CD8-positive, alpha-beta memory T cell (primary cell): ENCODE results near the gene SCGN. TPM values are rescaled to one million over a fixed set of nuclear protein-coding genes. Genes with fewer than 3 reads are reported as not detected.

Experiments
- CTCF ChIA-PET: fragments of 350-600 bp; sonication (Branson Sonifier 250); formaldehyde crosslinking; loops from one replicate; lab custom pipeline; 2021; ENCODE audit warnings: antibody characterized with exemption; lab: Charles Lee
- POLR2A ChIA-PET: fragments of 350-600 bp; sonication (Branson Sonifier 250); formaldehyde crosslinking; loops from one replicate; lab custom pipeline; 2021; ENCODE audit warnings: antibody characterized with exemption; lab: Charles Lee
- DNase-seq, 5 donors: peaks; one replicate each; pipeline versions ENCODE4 v3.0.0 to v3.0.0-alpha.2; 2020 to 2022; ENCODE audit warnings: mixed read lengths in 1 of 5
- H3K27ac ChIP-seq: one replicate; pipeline ENCODE4 v1.7.0; 2013; ENCODE audit warnings: low read depth, mild to moderate bottlenecking, low read length, moderate library complexity
- H3K27me3 ChIP-seq: 2 replicates; pipeline ENCODE4 v1.7.0; 2013; ENCODE audit warnings: low read length, mild to moderate bottlenecking; ENCODE audit not compliant: insufficient read depth, poor library complexity, severe bottlenecking
- H3K36me3 ChIP-seq: 2 replicates; pipeline ENCODE4 v1.7.0; 2013; ENCODE audit warnings: mild to moderate bottlenecking, low read length, moderate library complexity; ENCODE audit not compliant: insufficient read depth
- H3K4me1 ChIP-seq: 2 replicates; pipeline ENCODE4 v1.7.0; 2013; ENCODE audit warnings: mild to moderate bottlenecking, low read length, moderate library complexity; ENCODE audit not compliant: insufficient read depth
- H3K4me3 ChIP-seq: 2 replicates; pipeline ENCODE4 v1.7.0; 2013; ENCODE audit warnings: mild to moderate bottlenecking, low read length
- H3K9me3 ChIP-seq: 2 replicates; pipeline ENCODE4 v1.7.0; 2013; ENCODE audit warnings: mild to moderate bottlenecking, low read length
- H3K27ac Mint-ChIP-seq, 8 donors: one replicate each; pipeline ENCODE4 v1.8.0; 2020 to 2021; ENCODE audit warnings: mixed read lengths in 8 of 8, mild to moderate bottlenecking in 6 of 8, inconsistent platforms in 3 of 8, moderate library complexity in 3 of 8
- H3K27me3 Mint-ChIP-seq, 2 donors: one replicate each; pipeline ENCODE4 v1.8.0; 2020 to 2021; ENCODE audit warnings: mixed read lengths in 2 of 2, mild to moderate bottlenecking in 1 of 2, moderate library complexity in 1 of 2
- H3K36me3 Mint-ChIP-seq, 3 donors: one replicate each; pipeline ENCODE4 v1.8.0; 2020 to 2021; ENCODE audit warnings: mixed read lengths in 3 of 3, inconsistent platforms in 1 of 3, mild to moderate bottlenecking in 1 of 3
- H3K4me1 Mint-ChIP-seq, 3 donors: one replicate each; pipeline ENCODE4 v1.8.0; 2020 to 2021; ENCODE audit warnings: mixed read lengths in 3 of 3, inconsistent platforms in 1 of 3, mild to moderate bottlenecking in 1 of 3
- H3K4me3 Mint-ChIP-seq, 7 donors: one replicate each; pipeline ENCODE4 v1.8.0; 2020 to 2021; ENCODE audit warnings: mixed read lengths in 7 of 7, mild to moderate bottlenecking in 6 of 7, moderate library complexity in 4 of 7, inconsistent platforms in 2 of 7
- H3K9me3 Mint-ChIP-seq, 5 donors: one replicate each; pipeline ENCODE4 v1.8.0; 2020 to 2022; ENCODE audit warnings: mixed read lengths in 5 of 5, mild to moderate bottlenecking in 3 of 5, moderate library complexity in 2 of 5, inconsistent platforms in 1 of 5
- polyA plus RNA-seq: library from polyadenylated mRNA; unstranded; fragments of 300-500 nt; fragmentation: Illumina TruSeq; gene quantifications from one replicate; pipeline ENCODE4 v1.2.3, GENCODE V29; 2021
- total RNA-seq, 2 experiments: library from RNA; stranded (reverse); gene quantifications; one replicate each; pipeline ENCODE4 v1.2.3, GENCODE V29; 2021

SCGN gene
- total and polyA plus RNA-seq, 3 experiments from 2014 or later, result not detected

- Histone ChIP-seq H3K4me1 (no peaks in the 10 kb centered on the region), H3K36me3 (no peaks in the 10 kb centered on the region), H3K9me3 (no peaks in the 10 kb centered on the region), H3K4me3 (no peak overlapping the region), H3K27me3 (no peaks in the 10 kb centered on the region), H3K27ac (no peak overlapping the region)
- ChIA-PET CTCF (no interaction called here), POLR2A (no interaction called here)
- no peak for DNase-seq
- Mint-ChIP-seq H3K4me3 (no peak overlapping the region), H3K27me3 (peaks cover 8 to 55% of the 10 kb centered on the region in 2 donors), H3K36me3 (no peaks in the 10 kb centered on the region), H3K4me1 (no peaks in the 10 kb centered on the region), H3K9me3 (no peaks in the 10 kb centered on the region), H3K27ac (no peak overlapping the region)
Measured at GRCh38 chr6:25629198-25629576, 22.8 kb upstream of the SCGN start.

GRCh38 chr6:25630508-25631278 lies 21.3 kb upstream of the SCGN start:
- DNase-seq, result no peak
- ChIA-PET POLR2A (no interaction called here), CTCF (no interaction called here)
- Histone ChIP-seq H3K27me3 (no peaks in the 10 kb centered on the region), H3K9me3 (no peaks in the 10 kb centered on the region), H3K27ac (no peak overlapping the region), H3K4me1 (no peaks in the 10 kb centered on the region), H3K36me3 (no peaks in the 10 kb centered on the region), H3K4me3 (no peak overlapping the region)
- Mint-ChIP-seq H3K4me3 (no peak overlapping the region), H3K27ac (peak overlapping the region in 1 of 8 donors; percentile 17), H3K9me3 (no peaks in the 10 kb centered on the region), H3K36me3 (no peaks in the 10 kb centered on the region), H3K27me3 (peaks cover 11 to 62% of the 10 kb centered on the region in 2 donors), H3K4me1 (no peaks in the 10 kb centered on the region)

GRCh38 chr6:25635886-25636317 lies 16.1 kb upstream of the SCGN start:
- Mint-ChIP-seq H3K27ac (no peak overlapping the region), H3K36me3 (no peaks in the 10 kb centered on the region), H3K9me3 (no peaks in the 10 kb centered on the region), H3K4me3 (no peak overlapping the region), H3K27me3 (peaks cover 13 to 46% of the 10 kb centered on the region in 2 donors), H3K4me1 (no peaks in the 10 kb centered on the region)
- Histone ChIP-seq H3K36me3 (no peaks in the 10 kb centered on the region), H3K27ac (no peak overlapping the region), H3K9me3 (no peaks in the 10 kb centered on the region), H3K27me3 (no peaks in the 10 kb centered on the region), H3K4me3 (no peak overlapping the region), H3K4me1 (no peaks in the 10 kb centered on the region)
- CTCF ChIA-PET, result no interaction called here
- DNase-seq, result no peak
- POLR2A ChIA-PET, result no interaction called here

- no peak overlapping the region for H3K4me3 Mint-ChIP-seq
- peaks cover 0 to 7% (median 4%) of the 10 kb centered on the region in 5 donors for H3K9me3 Mint-ChIP-seq
- H3K36me3 Mint-ChIP-seq, result no peaks in the 10 kb centered on the region
- peaks cover 14 to 45% of the 10 kb centered on the region in 2 donors for H3K27me3 Mint-ChIP-seq
- H3K4me1 Mint-ChIP-seq, result no peaks in the 10 kb centered on the region
- POLR2A ChIA-PET, result no interaction called here
- no peak for DNase-seq
- H3K4me3 ChIP-seq, result no peak overlapping the region
- no peaks in the 10 kb centered on the region for H3K27me3 ChIP-seq
- CTCF ChIA-PET, result no interaction called here
- no peaks in the 10 kb centered on the region for H3K36me3 ChIP-seq
- H3K9me3 ChIP-seq, result no peaks in the 10 kb centered on the region
- no peak overlapping the region for H3K27ac Mint-ChIP-seq
- no peak overlapping the region for H3K27ac ChIP-seq
- H3K4me1 ChIP-seq, result no peaks in the 10 kb centered on the region
Measured at GRCh38 chr6:25637211-25637610, 14.8 kb upstream of the SCGN start.

- no peaks in the 10 kb centered on the region for H3K4me1 Mint-ChIP-seq
- CTCF ChIA-PET, result no interaction called here
- no peak for DNase-seq
- H3K9me3 ChIP-seq, result no peaks in the 10 kb centered on the region
- no peak overlapping the region for H3K4me3 Mint-ChIP-seq
- H3K27ac Mint-ChIP-seq, result no peak overlapping the region
- no peaks in the 10 kb centered on the region for H3K27me3 ChIP-seq
- H3K4me3 ChIP-seq, result no peak overlapping the region
- no peak overlapping the region for H3K27ac ChIP-seq
- POLR2A ChIA-PET, result no interaction called here
- H3K36me3 Mint-ChIP-seq, result no peaks in the 10 kb centered on the region
- H3K36me3 ChIP-seq, result no peaks in the 10 kb centered on the region
- H3K27me3 Mint-ChIP-seq, result peaks cover 14 to 48% of the 10 kb centered on the region in 2 donors
- peaks cover 0 to 7% (median 4%) of the 10 kb centered on the region in 5 donors for H3K9me3 Mint-ChIP-seq
- no peaks in the 10 kb centered on the region for H3K4me1 ChIP-seq
Measured at GRCh38 chr6:25637960-25638434, 14.0 kb upstream of the SCGN start.

- DNase-seq, result no peak
- Mint-ChIP-seq H3K9me3 (peaks cover 0 to 7% (median 4%) of the 10 kb centered on the region in 5 donors), H3K36me3 (no peaks in the 10 kb centered on the region), H3K27me3 (peaks cover 21 to 54% of the 10 kb centered on the region in 2 donors), H3K4me1 (no peaks in the 10 kb centered on the region), H3K4me3 (no peak overlapping the region), H3K27ac (peak overlapping the region in 1 of 8 donors; percentile 78)
- Histone ChIP-seq H3K27ac (no peak overlapping the region), H3K9me3 (no peaks in the 10 kb centered on the region), H3K4me1 (no peaks in the 10 kb centered on the region), H3K27me3 (no peaks in the 10 kb centered on the region), H3K36me3 (no peaks in the 10 kb centered on the region), H3K4me3 (no peak overlapping the region)
- ChIA-PET POLR2A (no interaction called here), CTCF (no interaction called here)
Measured at GRCh38 chr6:25639653-25640052, 12.4 kb upstream of the SCGN start.

GRCh38 chr6:25640446-25640845 lies 11.6 kb upstream of the SCGN start:
- DNase-seq, result no peak
- Mint-ChIP-seq H3K27me3 (peaks cover 19 to 58% of the 10 kb centered on the region in 2 donors), H3K4me3 (no peak overlapping the region), H3K4me1 (no peaks in the 10 kb centered on the region), H3K9me3 (peaks cover 0 to 7% (median 4%) of the 10 kb centered on the region in 5 donors), H3K36me3 (no peaks in the 10 kb centered on the region), H3K27ac (no peak overlapping the region)
- POLR2A ChIA-PET, result interaction anchor here (0.5 kb wide), 1 partner anchor 357 kb away, joined by 3 read pairs; no protein-coding TSS in a partner anchor
- no peaks in the 10 kb centered on the region for H3K9me3 ChIP-seq
- CTCF ChIA-PET, result no interaction called here
- no peak overlapping the region for H3K27ac ChIP-seq
- no peak overlapping the region for H3K4me3 ChIP-seq
- no peaks in the 10 kb centered on the region for H3K36me3 ChIP-seq
- no peaks in the 10 kb centered on the region for H3K4me1 ChIP-seq
- H3K27me3 ChIP-seq, result no peaks in the 10 kb centered on the region

- CTCF ChIA-PET, result no interaction called here
- no peaks in the 10 kb centered on the region for H3K36me3 ChIP-seq
- no peak overlapping the region for H3K27ac ChIP-seq
- H3K4me3 ChIP-seq, result no peak overlapping the region
- Mint-ChIP-seq H3K4me1 (no peaks in the 10 kb centered on the region), H3K27me3 (peaks cover 18 to 60% of the 10 kb centered on the region in 2 donors), H3K4me3 (no peak overlapping the region), H3K36me3 (no peaks in the 10 kb centered on the region), H3K27ac (no peak overlapping the region), H3K9me3 (peaks cover 0 to 7% (median 4%) of the 10 kb centered on the region in 5 donors)
- no peaks in the 10 kb centered on the region for H3K27me3 ChIP-seq
- no peaks in the 10 kb centered on the region for H3K4me1 ChIP-seq
- H3K9me3 ChIP-seq, result no peaks in the 10 kb centered on the region
- POLR2A ChIA-PET, result interaction anchor here (0.5 kb wide), 1 partner anchor 357 kb away, joined by 3 read pairs; no protein-coding TSS in a partner anchor
- no peak for DNase-seq
Measured at GRCh38 chr6:25640891-25641290, 11.1 kb upstream of the SCGN start.
